Small intestine (tissue), 7 donors: ENCODE results near the gene TARS1. TPM values are rescaled to one million over a fixed set of nuclear protein-coding genes. Genes with fewer than 3 reads are reported as not detected.
"Not testable (repeated sequence)": the region's sequence is repeated elsewhere in the genome, so short reads cannot be mapped to it uniquely, and the experiment has no call there.

Experiments
- DNase-seq, 2 donors: peaks; one replicate each; pipeline versions ENCODE4 v3.0.0 to v3.0.0-alpha.2; 2013
- FAIRE-seq: peaks from 2 replicates; lab custom pipeline; 2012; peaks lifted over from hg19 to GRCh38; lab: Jason Lieb, UNC
- H3K27ac ChIP-seq, 3 donors: one replicate each; pipeline ENCODE4 v1.5.1; 2013; ENCODE audit warnings: low read length in 2 of 3, mild to moderate bottlenecking in 2 of 3, control low read depth in 1 of 3, inconsistent platforms in 1 of 3, low read depth in 1 of 3, moderate library complexity in 1 of 3
- H3K27me3 ChIP-seq, 3 donors: one replicate each; pipeline ENCODE4 v1.6.1; 2013; ENCODE audit warnings: low read length in 3 of 3, inconsistent platforms in 1 of 3; ENCODE audit not compliant: control insufficient read depth in 3 of 3, insufficient read depth in 3 of 3
- H3K36me3 ChIP-seq, 3 donors: one replicate each; pipeline ENCODE4 v1.6.1; 2013; ENCODE audit warnings: low read length in 3 of 3, inconsistent platforms in 1 of 3, low read depth in 1 of 3, mild to moderate bottlenecking in 1 of 3, moderate library complexity in 1 of 3; ENCODE audit not compliant: control insufficient read depth in 3 of 3, insufficient read depth in 2 of 3
- H3K4me1 ChIP-seq, 3 donors: one replicate each; pipeline ENCODE4 v1.6.1; 2013; ENCODE audit warnings: low read length in 2 of 3, inconsistent platforms in 1 of 3, low read depth in 1 of 3, mild to moderate bottlenecking in 1 of 3, moderate library complexity in 1 of 3; ENCODE audit not compliant: control insufficient read depth in 3 of 3, insufficient read depth in 2 of 3
- H3K4me3 ChIP-seq, 3 donors: one replicate each; pipeline ENCODE4 v1.5.1; 2013; ENCODE audit warnings: low read length in 3 of 3, control low read depth in 1 of 3, inconsistent platforms in 1 of 3, low read depth in 1 of 3, mild to moderate bottlenecking in 1 of 3, moderate library complexity in 1 of 3
- H3K9me3 ChIP-seq, 2 donors: one replicate each; pipeline ENCODE4 v1.6.1; 2013; ENCODE audit warnings: low read depth in 1 of 2, low read length in 1 of 2; ENCODE audit not compliant: control insufficient read depth in 2 of 2, insufficient read depth in 1 of 2
- WGBS, 3 donors: extraction: QIAGEN DNeasy Blood & Tissue Kit; methylation state at CpG; one replicate each; pipeline ENCODE4 v1.1.7; 2013; 5-methylcytosine and 5-hydroxymethylcytosine counted together
- polyA plus RNA-seq, 4 donors: library from polyadenylated mRNA; stranded (reverse) in 3 of 4; unstranded in 1 of 4; fragments of 200-250 nt in 3 of 4; fragments of 120-200 nt in 1 of 4; gene quantifications; one replicate each; pipeline versions ENCODE4 v1.2.1 to v1.2.3, GENCODE V29; 2013
- donor health status: healthy with polysubstance abuse.
- donor health status: control.
- donor health status: control.
- donor health status: Bipolar disorder and iron deficiency.
- donor health status: healthy.

The TARS1 gene
- polyA plus RNA-seq, 4 donors: 63.8 to 133 (median 90.5) TPM

- peaks cover 0 to 7% of the 10 kb centered on the region in 2 donors for H3K9me3 ChIP-seq
- H3K27me3 ChIP-seq: no peaks in the 10 kb centered on the region
- H3K4me1 ChIP-seq: no peaks in the 10 kb centered on the region
- H3K4me3 ChIP-seq: no peak overlapping the region
- no peaks in the 10 kb centered on the region for H3K36me3 ChIP-seq
- no peak overlapping the region for H3K27ac ChIP-seq
- FAIRE-seq (no peak), DNase-seq (no peak)
Measured at GRCh38 chr5:33491941-33492340, 51.2 kb downstream of the TARS1 start.

- H3K27me3 ChIP-seq: no peaks in the 10 kb centered on the region
- WGBS, 3 donors: 30 to 69% (median 54%) methylated on average over 1 of the region's 1 CpG
- H3K36me3 ChIP-seq: no peaks in the 10 kb centered on the region
- no peak overlapping the region for H3K27ac ChIP-seq
- H3K4me1 ChIP-seq: no peaks in the 10 kb centered on the region
- FAIRE-seq (no peak), DNase-seq (no peak)
- no peak overlapping the region for H3K4me3 ChIP-seq
- peaks cover 0 to under 1% of the 10 kb centered on the region in 2 donors for H3K9me3 ChIP-seq
Measured at GRCh38 chr5:33494466-33494865, 53.7 kb downstream of the TARS1 start.

- Histone ChIP-seq H3K4me1 (no peaks in the 10 kb centered on the region), H3K9me3 (no peaks in the 10 kb centered on the region), H3K27ac (no peak overlapping the region), H3K36me3 (no peaks in the 10 kb centered on the region), H3K4me3 (no peak overlapping the region), H3K27me3 (no peaks in the 10 kb centered on the region)
- DNase-seq (no peak), FAIRE-seq (no peak)
- 79 to 91% (median 90%) methylated on average over 4 of the region's 4 CpGs for WGBS, 3 donors
Measured at GRCh38 chr5:33501260-33501659, 60.5 kb downstream of the TARS1 start.

GRCh38 chr5:33501899-33502298 is 61.1 kb downstream of the TARS1 start:
- FAIRE-seq (no peak), DNase-seq (no peak)
- WGBS, 3 donors: 91% methylated on average over 21 to 27 of the region's 27 CpGs
- Histone ChIP-seq H3K27me3 (no peaks in the 10 kb centered on the region), H3K4me1 (no peaks in the 10 kb centered on the region), H3K4me3 (no peak overlapping the region), H3K36me3 (no peaks in the 10 kb centered on the region), H3K27ac (no peak overlapping the region), H3K9me3 (no peaks in the 10 kb centered on the region)

GRCh38 chr5:33504570-33504969 is 63.8 kb downstream of the TARS1 start:
- FAIRE-seq (no peak), DNase-seq (no peak)
- Histone ChIP-seq H3K9me3 (no peaks in the 10 kb centered on the region), H3K4me3 (no peak overlapping the region), H3K36me3 (no peaks in the 10 kb centered on the region), H3K27me3 (no peaks in the 10 kb centered on the region), H3K4me1 (no peaks in the 10 kb centered on the region), H3K27ac (no peak overlapping the region)
- 67 to 73% (median 67%) methylated on average over 3 of the region's 3 CpGs for WGBS, 3 donors

GRCh38 chr5:33507426-33507825 is 66.7 kb downstream of the TARS1 start:
- Histone ChIP-seq H3K27me3 (no peaks in the 10 kb centered on the region), H3K36me3 (no peaks in the 10 kb centered on the region), H3K9me3 (no peaks in the 10 kb centered on the region), H3K27ac (no peak overlapping the region), H3K4me3 (no peak overlapping the region), H3K4me1 (no peaks in the 10 kb centered on the region)
- no peak for FAIRE-seq
- WGBS, 3 donors: 79 to 85% (median 84%) methylated on average over 4 of the region's 4 CpGs
- no peak for DNase-seq

GRCh38 chr5:33509036-33509435 is 68.3 kb downstream of the TARS1 start:
- Histone ChIP-seq H3K9me3 (no peaks in the 10 kb centered on the region), H3K4me1 (no peaks in the 10 kb centered on the region), H3K36me3 (no peaks in the 10 kb centered on the region), H3K27me3 (no peaks in the 10 kb centered on the region), H3K4me3 (no peak overlapping the region), H3K27ac (no peak overlapping the region)
- 75 to 90% (median 89%) methylated on average over 3 of the region's 3 CpGs for whole genome bisulfite sequencing, 3 donors
- FAIRE-seq: no peak
- DNase-seq: no peak

- 61 to 78% (median 76%) methylated on average over 3 of the region's 3 CpGs for WGBS, 3 donors
- Histone ChIP-seq H3K27ac (no peak overlapping the region), H3K36me3 (no peaks in the 10 kb centered on the region), H3K4me3 (no peak overlapping the region), H3K9me3 (no peaks in the 10 kb centered on the region), H3K27me3 (no peaks in the 10 kb centered on the region), H3K4me1 (no peaks in the 10 kb centered on the region)
- DNase-seq (no peak), FAIRE-seq (no peak)
Measured at GRCh38 chr5:33513462-33514185, 72.9 kb downstream of the TARS1 start.

- not testable (repeated sequence) for H3K9me3 ChIP-seq, H3K27me3 ChIP-seq, DNase-seq, H3K4me1 ChIP-seq, FAIRE-seq, H3K4me3 ChIP-seq, H3K36me3 ChIP-seq, H3K27ac ChIP-seq
- 95 to 98% (median 95%) methylated on average over 23 to 32 of the region's 32 CpGs for WGBS, 3 donors
Measured at GRCh38 chr5:33515366-33515765, 74.6 kb downstream of the TARS1 start.
